Keratinocyte (primary cell): Measurements from ENCODE around the gene STARD4. TPM values are rescaled to one million over a fixed set of nuclear protein-coding genes. Genes with fewer than 3 reads are reported as not detected.

Experiments used
- DNase-seq: peaks from one replicate; pipeline ENCODE4 v3.0.0-alpha.2; 2011; ENCODE audit warnings: low read depth, missing footprints, low spot score
- FAIRE-seq: peaks from 2 replicates; lab custom pipeline; 2011; peaks lifted over from hg19 to GRCh38; lab: Jason Lieb, UNC
- H2AFZ ChIP-seq: 2 replicates; pipeline ENCODE4 v1.6.0; 2012; ENCODE audit warnings: low read length, control low read depth, inconsistent platforms; ENCODE audit not compliant: control insufficient read depth
- H3K27ac ChIP-seq: 2 replicates; pipeline ENCODE4 v1.5.1; 2011; ENCODE audit warnings: low read length; ENCODE audit not compliant: control insufficient read depth, insufficient read depth
- H3K27me3 ChIP-seq: 3 replicates; pipeline ENCODE4 v1.6.0; 2011; ENCODE audit warnings: low read length; ENCODE audit not compliant: control insufficient read depth, insufficient read depth; ENCODE audit errors: extremely low read depth
- H3K36me3 ChIP-seq, 2 experiments: 2 replicates in 1 of 2; 3 replicates in 1 of 2; pipeline ENCODE4 v1.5.1; 2011; ENCODE audit warnings: low read length in 2 of 2, mild to moderate bottlenecking in 1 of 2; ENCODE audit not compliant: control insufficient read depth in 2 of 2, insufficient read depth in 2 of 2; ENCODE audit errors: extremely low read depth in 1 of 2
- H3K4me1 ChIP-seq: 3 replicates; pipeline ENCODE4 v1.5.1; 2011; ENCODE audit warnings: low read length; ENCODE audit not compliant: control insufficient read depth, insufficient read depth; ENCODE audit errors: extremely low read depth
- H3K4me2 ChIP-seq: 3 replicates; pipeline ENCODE4 v1.6.0; 2011; ENCODE audit warnings: low read depth, low read length; ENCODE audit not compliant: control insufficient read depth, insufficient read depth; ENCODE audit errors: extremely low read depth
- H3K4me3 ChIP-seq, 3 experiments: fragments of 200-600 bp in 1 of 3; sonication (generic) in 1 of 3; 2 replicates in 2 of 3; 3 replicates in 1 of 3; pipeline ENCODE4 v1.5.1; 2011 to 2016; ENCODE audit warnings: low read length in 3 of 3, mild to moderate bottlenecking in 3 of 3, control low read depth in 2 of 3, inconsistent platforms in 1 of 3, low read depth in 1 of 3, mixed read lengths in 1 of 3, mixed run types in 1 of 3, moderate library complexity in 1 of 3; ENCODE audit not compliant: control insufficient read depth in 2 of 3, insufficient read depth in 2 of 3; ENCODE audit errors: extremely low read depth in 1 of 3
- H3K79me2 ChIP-seq: 2 replicates; pipeline ENCODE4 v1.6.0; 2012; ENCODE audit warnings: low read length; ENCODE audit not compliant: control insufficient read depth, insufficient read depth
- H3K9ac ChIP-seq: 3 replicates; pipeline ENCODE4 v1.6.0; 2011; ENCODE audit warnings: low read length; ENCODE audit not compliant: control insufficient read depth, insufficient read depth; ENCODE audit errors: extremely low read depth
- H3K9me1 ChIP-seq: 3 replicates; pipeline ENCODE4 v1.6.0; 2011; ENCODE audit warnings: low read length; ENCODE audit not compliant: control insufficient read depth, insufficient read depth; ENCODE audit errors: extremely low read depth
- H3K9me3 ChIP-seq: 2 replicates; pipeline ENCODE4 v1.5.1; 2012; ENCODE audit warnings: low read depth, low read length; ENCODE audit not compliant: control insufficient read depth
- H4K20me1 ChIP-seq: 3 replicates; pipeline ENCODE4 v1.6.0; 2011; ENCODE audit warnings: low read length; ENCODE audit not compliant: control insufficient read depth, insufficient read depth; ENCODE audit errors: extremely low read depth
- EZH2 ChIP-seq: IDR thresholded peaks from one replicate; pipeline ENCODE4 v1.6.1; 2012; ENCODE audit warnings: inconsistent platforms, mild to moderate bottlenecking, low read length, moderate library complexity
- dilution Hi-C: fragments of 300-500 bp; cut with MboI; formaldehyde crosslinking; loops from one replicate; pipeline ENCODE4 v1.7.0; 2020; ENCODE audit warnings: low sequenced_read_pairs; ENCODE audit not compliant: extremely low pct_ligation_motif_present
- polyA plus RNA-seq, 5 experiments: library from polyadenylated mRNA; depleted of rRNA in 3 of 5; stranded (reverse) in 3 of 5; stranded (forward) in 1 of 5; unstranded in 1 of 5; fragments of >200 nt; gene quantifications; 1 replicate in 1 of 5; 2 replicates in 3 of 5; 3 replicates in 1 of 5; pipeline versions ENCODE4 v1.2.1 to v1.2.3, GENCODE V29; 2011 to 2012; ENCODE audit warnings: missing spikeins in 2 of 5, low read depth in 1 of 5, low replicate concordance in 1 of 5
- TF ChIP-seq, protein P1 (sequence below), 3 experiments: IDR thresholded peaks in 1 of 3; conservative IDR thresholded peaks in 1 of 3; optimal IDR thresholded peaks in 1 of 3; 2 replicates in 2 of 3; 3 replicates in 1 of 3; pipeline versions ENCODE3 to v1.5.1; 2011; ENCODE audit warnings: low read length in 3 of 3, mild to moderate bottlenecking in 3 of 3, moderate library complexity in 2 of 3, control low read depth in 1 of 3, inconsistent platforms in 1 of 3; ENCODE audit not compliant: insufficient read depth in 2 of 3; ENCODE audit errors: extremely low read depth in 1 of 3

The STARD4 gene
- polyA plus RNA-seq, 1 donor (not counting 4 experiments of a cell fraction or from before 2014, with no cell fraction given): 86.4 TPM

DNA sequence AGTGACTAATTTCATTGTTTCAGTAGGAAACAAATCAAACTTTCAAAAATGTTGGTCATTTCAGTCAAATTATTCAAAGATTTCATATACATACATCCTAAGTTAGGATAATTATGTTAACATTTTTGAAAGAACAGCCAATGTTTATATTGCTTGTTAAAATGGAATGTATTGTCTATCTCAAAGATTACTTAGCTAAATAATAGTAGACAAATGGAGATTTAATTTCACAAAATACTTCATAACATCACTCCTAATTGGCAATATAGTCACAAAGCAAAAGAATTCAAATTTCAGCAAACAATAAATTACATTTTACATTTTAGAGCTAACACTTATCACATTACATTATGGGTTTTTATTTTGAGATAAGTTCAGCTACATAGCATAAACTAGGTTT is 25.4 kb downstream of the STARD4 start:
- Histone ChIP-seq H4K20me1 (no peaks in the 10 kb centered on the region), H3K4me2 (no peak overlapping the region), H3K27me3 (no peaks in the 10 kb centered on the region), H3K9me1 (no peaks in the 10 kb centered on the region), H3K9ac (no peak overlapping the region), H3K9me3 (no peaks in the 10 kb centered on the region), H3K4me3 (no peak overlapping the region), H2AFZ (no peak overlapping the region), H3K79me2 (no peaks in the 10 kb centered on the region), H3K27ac (no peak overlapping the region), H3K4me1 (no peaks in the 10 kb centered on the region), H3K36me3 (no peaks in the 10 kb centered on the region)
- TF ChIP-seq EZH2: no peak
- TF ChIP-seq, protein P1, sequence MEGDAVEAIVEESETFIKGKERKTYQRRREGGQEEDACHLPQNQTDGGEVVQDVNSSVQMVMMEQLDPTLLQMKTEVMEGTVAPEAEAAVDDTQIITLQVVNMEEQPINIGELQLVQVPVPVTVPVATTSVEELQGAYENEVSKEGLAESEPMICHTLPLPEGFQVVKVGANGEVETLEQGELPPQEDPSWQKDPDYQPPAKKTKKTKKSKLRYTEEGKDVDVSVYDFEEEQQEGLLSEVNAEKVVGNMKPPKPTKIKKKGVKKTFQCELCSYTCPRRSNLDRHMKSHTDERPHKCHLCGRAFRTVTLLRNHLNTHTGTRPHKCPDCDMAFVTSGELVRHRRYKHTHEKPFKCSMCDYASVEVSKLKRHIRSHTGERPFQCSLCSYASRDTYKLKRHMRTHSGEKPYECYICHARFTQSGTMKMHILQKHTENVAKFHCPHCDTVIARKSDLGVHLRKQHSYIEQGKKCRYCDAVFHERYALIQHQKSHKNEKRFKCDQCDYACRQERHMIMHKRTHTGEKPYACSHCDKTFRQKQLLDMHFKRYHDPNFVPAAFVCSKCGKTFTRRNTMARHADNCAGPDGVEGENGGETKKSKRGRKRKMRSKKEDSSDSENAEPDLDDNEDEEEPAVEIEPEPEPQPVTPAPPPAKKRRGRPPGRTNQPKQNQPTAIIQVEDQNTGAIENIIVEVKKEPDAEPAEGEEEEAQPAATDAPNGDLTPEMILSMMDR (optimal IDR thresholded peaks at IDR 0.05 in 1 of 3, IDR thresholded peaks at IDR 0.05 in 1 of 3, conservative IDR thresholded peaks at IDR 0.05 in 1 of 3; ENCODE audit: extremely low read depth in 1 of 3, insufficient read depth in 2 of 3, low read length in 3 of 3): no peak
- dilution Hi-C loops: no loop called here
- no peak for DNase-seq
- FAIRE-seq: no peak

DNA sequence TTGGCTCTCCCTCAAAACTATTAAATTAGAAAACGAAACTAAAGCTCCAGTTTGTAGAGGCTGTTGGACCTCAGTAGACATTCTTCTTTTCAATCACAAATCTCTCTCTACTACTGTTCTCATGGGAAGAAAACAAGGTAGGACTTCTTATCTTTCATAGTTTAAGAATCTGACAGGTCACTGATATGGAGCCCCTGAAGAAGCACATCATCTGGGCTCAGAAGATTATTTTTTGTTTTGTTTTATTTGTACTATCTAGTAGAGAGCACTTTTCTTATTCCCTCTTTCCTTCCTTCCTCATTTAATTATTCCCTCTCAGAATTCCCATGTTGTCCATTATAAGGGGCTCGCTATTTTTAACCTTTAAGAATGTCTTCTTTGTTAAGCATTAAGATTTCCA is 26.3 kb downstream of the STARD4 start:
- no peak overlapping the region for H3K9ac ChIP-seq
- TF ChIP-seq EZH2: no peak
- TF ChIP-seq, protein P1 (optimal IDR thresholded peaks at IDR 0.05 in 1 of 3, IDR thresholded peaks at IDR 0.05 in 1 of 3, conservative IDR thresholded peaks at IDR 0.05 in 1 of 3; ENCODE audit: extremely low read depth in 1 of 3, insufficient read depth in 2 of 3, low read length in 3 of 3): no peak
- no peaks in the 10 kb centered on the region for H3K36me3 ChIP-seq
- H3K4me3 ChIP-seq: no peak overlapping the region
- H3K9me3 ChIP-seq: no peaks in the 10 kb centered on the region
- dilution Hi-C loops: no loop called here
- no peak for FAIRE-seq
- H4K20me1 ChIP-seq: no peaks in the 10 kb centered on the region
- DNase-seq: no peak
- no peaks in the 10 kb centered on the region for H3K4me1 ChIP-seq
- H3K9me1 ChIP-seq: no peaks in the 10 kb centered on the region
- no peaks in the 10 kb centered on the region for H3K79me2 ChIP-seq
- H2AFZ ChIP-seq: no peak overlapping the region
- H3K27me3 ChIP-seq: no peaks in the 10 kb centered on the region
- no peak overlapping the region for H3K27ac ChIP-seq
- H3K4me2 ChIP-seq: no peak overlapping the region
